Mucosa of gallbladder (tissue), 1 donor: ENCODE data around the gene RAPGEF6. TPM values are rescaled to one million over a fixed set of nuclear protein-coding genes. Genes with fewer than 3 reads are reported as not detected.

ENCODE experiments used
- DNase-seq: peaks from one replicate; pipeline ENCODE4 v3.0.0-alpha.2; 2020; ENCODE audit warnings: low spot score
- total RNA-seq: library from RNA; stranded (reverse); gene quantifications from one replicate; pipeline ENCODE4 v1.2.1, GENCODE V29; 2021
- donor health status: DM: no; HTN: no; CAD: no.

The RAPGEF6 gene
- total RNA-seq, 1 donor from 2014 or later, result 19.4 TPM

DNA sequence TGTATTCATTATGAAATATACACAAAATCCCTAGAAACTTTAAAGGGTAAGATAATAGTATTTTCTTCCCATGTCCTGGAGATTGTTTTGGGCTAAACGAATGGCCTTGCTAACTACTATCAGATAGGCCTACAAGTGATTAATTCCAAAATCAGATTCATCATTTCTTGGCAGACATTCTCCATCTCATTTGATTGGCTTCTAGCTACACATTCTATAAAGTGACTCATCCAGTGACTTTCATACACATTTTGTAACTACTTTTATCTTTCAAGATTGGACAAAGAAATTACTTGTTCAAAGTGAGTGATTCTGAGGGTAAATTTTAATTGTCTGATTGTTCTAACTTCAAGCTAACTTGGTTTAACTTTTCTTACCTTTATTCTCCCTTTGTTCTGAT is 93.3 kb downstream of the RAPGEF6 start:
- DNase-seq, result no peak

DNA sequence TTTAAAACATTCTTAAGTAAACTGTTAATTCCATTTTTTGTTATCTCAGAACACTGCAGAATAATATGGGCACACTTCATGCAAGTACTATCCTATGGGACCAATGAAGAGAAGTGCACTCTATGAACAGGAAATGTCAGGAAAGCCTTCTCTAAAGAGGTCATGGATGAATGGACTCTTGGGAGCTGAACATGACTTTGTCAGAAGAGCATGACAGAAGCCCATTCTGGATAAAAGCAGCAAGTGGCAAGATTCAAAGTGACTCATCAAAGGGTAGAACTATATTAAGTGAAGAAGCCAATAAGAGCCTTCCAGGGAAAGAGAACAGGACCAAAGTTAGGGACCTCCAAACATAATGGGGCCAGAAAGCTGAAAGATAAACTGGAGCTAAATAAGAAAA is 94.0 kb downstream of the RAPGEF6 start:
- no peak for DNase-seq

DNA sequence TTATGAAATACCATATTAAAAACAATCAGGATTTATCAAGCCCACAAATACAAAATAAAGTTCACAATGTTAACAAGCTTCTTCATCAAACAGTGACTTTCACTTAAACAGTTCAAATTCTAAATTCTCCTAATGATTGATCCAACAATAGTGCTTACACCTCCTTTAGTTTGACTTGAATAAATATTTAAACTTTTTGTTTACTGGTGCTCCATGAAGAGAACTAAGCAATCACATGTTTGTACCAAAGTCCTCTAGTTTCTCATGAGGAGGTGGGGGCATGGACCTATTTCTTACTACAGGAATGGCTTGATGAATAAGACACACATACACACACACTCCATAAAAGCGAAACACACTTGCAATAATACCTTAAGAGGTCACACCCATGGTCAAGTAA is 95.8 kb downstream of the RAPGEF6 start:
- DNase-seq, result no peak

DNA sequence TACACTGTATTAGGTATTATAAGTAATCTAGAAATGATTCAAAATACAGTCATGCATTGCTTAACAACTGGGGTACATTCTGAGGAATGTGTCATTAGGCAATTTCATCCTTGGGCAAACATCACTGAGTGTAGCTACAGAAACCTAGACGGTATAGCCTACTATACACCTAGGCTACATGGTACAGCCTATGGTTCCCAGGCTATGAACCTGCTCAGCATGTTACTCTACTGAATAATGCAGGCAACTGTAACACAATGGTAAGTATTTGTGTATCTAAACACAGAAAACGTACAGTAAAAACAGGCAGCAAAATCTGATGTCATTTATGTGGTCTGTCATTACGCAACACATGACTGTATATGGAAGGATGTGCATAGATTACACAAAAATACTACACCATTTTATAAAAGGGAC is 96.8 kb downstream of the RAPGEF6 start:
- no peak for DNase-seq

DNA sequence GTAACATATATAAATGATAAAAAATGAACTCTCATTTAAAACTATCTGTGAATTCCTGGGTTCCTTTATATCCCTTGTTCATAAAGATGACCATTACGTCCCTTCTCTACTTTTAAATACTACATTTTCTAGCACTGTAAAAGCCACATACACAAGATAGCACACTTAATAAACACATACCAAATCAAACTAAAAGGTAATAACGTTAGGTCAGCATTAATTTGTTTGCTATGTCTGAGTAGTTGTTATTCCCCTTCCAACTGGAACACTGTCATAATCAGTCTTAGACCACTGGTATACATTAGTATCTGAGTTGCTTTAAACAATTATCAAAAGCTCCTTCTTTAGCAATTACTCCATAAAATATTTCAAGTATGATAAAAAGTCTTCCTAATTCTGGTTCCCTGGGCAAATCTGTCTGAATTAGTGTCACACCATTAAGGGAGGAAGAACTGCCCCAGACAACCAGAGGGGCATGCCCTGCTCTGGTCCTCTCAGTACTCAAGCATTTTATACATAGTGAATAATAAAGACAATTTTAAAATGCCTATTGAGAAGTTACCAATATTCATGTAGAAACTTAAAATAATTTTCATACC is 98.1 kb downstream of the RAPGEF6 start:
- DNase-seq, result no peak

DNA sequence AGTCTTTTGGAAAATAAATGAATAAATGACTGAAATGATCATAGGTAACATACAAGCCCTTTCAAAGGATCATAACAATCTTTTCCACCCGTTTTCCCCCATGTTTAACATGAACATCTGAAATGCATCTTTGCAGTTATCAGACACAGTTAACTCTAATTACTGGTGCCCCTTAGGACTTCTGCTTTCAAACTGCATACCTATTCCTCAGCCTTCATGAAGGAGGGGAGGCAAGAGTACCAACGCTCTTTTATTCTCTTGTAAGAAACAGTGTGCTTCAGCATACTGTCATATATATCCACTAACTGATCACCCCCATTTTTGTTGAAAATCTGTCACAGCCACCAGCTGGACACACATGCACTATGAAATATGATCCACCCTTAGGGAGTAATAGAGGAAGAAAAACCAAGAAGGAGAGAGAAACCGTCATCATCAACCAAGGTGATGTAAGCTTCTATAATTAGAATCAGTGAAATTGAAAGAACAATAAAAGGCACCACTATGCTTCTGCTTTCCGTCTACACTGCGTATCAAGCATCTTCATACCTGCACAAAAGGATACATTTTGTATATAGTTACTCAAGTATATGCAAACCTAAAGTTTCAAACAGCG is 98.7 kb downstream of the RAPGEF6 start:
- DNase-seq, result no peak

DNA sequence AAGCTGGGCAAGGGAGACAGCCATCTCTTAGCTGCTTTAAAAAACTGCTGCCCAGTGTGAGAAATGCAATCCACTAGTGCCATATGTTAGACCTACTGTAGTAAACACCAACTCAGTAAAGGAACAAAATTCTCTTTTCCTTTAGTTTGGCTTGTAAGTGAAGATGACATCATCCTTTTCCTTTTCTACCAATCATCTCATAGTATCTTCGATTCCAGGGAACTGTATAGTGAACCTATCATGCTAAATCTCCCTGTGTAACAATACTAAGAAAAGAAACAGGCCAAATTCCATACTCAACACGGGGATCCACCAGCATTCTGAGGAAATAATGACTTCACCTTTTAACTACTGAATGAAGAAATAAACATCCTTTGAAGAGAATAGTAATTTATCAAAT is 100.1 kb downstream of the RAPGEF6 start:
- no peak for DNase-seq

DNA sequence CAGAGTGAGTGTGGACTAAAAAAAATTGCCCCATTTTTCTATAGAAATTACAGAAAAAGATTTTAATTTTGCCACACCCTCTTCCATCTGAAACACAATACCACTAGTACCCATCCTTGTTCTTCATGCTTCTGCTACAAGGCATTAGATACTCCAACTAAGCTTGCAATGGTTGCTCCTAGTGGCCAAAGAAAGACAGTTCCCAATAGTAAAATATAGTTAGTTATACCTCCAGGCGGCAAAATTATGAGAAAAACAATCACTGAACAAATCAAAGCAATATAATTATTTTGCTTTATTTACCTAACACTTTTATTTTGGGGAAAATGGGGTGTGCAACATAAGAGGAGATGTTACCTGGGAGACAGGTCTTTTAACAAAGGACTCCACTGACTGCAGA is 101.2 kb downstream of the RAPGEF6 start:
- DNase-seq, result no peak

DNA sequence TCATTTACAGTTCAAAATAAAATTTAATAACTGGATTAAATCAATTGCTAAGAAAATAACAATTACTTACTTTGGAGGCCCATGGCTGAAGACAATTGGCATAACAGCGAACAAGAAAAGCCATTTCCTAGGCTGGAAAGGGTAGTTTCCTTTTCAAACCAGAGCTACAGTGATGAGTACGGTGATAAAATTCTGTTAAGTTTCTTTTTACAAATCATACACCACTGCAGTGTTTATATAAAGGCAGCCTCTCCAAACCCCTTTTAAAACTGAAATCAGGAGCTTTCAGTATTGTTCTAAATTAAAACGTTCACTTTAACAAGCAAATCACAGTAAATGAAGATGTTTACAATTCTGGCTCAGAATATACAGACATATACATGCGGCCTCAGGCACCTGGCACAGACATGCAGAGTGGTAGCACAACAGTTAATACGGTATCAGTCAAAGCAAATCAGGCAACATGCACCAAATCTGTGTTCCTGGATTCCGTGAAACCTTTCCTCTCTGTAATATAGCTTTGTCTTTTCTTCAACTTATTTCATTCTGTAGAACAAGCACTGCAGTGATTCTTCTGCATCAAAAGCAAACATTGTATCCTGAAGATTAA is 102.9 kb downstream of the RAPGEF6 start:
- no peak for DNase-seq

DNA sequence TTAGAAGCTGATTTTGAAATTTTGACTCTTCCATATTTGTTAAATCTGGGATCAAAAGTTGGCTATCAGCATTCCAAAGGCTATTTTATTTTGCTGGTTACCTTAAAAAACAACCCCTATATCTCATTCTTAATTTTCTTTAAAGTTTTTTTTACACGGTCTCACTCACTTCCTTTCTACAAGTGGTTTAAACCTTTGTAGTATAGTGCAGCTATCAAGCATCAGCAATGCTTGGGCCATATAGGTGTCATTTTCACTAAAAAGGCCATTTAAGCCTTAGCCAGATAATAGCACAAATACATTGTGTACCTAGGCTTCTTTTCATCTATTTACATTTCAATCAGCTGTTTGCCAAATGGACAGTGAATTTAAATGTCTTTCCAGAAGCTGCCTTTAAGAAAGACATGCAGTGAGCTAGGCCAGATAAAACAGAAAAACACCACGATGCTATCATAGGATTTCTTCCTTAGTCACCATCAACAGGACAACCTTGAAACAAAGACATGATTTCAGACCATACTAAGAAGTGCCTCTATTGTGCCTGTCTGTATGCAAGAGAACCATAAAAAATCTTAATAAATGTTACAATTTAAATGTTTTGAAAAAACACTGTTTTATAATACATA is 104.2 kb downstream of the RAPGEF6 start:
- DNase-seq, result no peak

DNA sequence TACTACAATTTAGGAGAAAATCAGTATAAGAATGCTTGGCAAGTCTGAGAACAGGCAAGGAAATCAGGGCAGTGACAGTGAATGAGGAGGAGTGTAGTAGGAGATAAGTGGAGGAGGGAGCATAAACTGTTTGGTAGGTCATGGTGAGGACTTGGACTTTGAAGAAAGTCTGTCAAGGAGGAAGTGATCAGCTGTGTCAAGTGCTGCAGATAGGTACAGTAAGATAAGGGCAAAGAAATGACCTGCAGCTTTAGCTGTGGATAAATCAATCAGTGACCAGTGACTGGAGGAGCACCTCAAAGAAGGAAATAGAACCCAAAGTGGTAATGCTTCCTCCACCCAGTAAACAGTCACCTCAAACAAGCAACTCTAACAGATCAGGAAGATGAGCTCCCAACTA is 106.3 kb downstream of the RAPGEF6 start:
- DNase-seq, result no peak

DNA sequence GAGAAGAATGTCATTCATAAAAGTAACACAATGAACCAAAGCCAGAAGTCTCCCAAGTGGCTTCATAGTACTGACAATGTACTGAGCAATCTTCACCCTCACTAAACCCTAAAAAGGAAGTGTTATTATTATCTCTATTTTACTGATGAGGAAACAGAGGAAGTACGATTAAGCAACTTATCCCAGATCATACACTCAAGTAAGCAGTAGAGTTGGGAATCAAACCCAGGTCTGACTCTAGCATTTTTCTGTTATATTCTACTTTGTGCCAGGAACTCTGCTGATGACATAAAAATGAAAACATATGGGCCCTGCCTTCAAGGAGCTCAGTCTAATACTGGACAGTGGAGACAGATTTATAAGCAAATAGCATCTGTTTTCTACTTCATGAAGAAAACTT is 109.2 kb downstream of the RAPGEF6 start:
- no peak for DNase-seq

DNA sequence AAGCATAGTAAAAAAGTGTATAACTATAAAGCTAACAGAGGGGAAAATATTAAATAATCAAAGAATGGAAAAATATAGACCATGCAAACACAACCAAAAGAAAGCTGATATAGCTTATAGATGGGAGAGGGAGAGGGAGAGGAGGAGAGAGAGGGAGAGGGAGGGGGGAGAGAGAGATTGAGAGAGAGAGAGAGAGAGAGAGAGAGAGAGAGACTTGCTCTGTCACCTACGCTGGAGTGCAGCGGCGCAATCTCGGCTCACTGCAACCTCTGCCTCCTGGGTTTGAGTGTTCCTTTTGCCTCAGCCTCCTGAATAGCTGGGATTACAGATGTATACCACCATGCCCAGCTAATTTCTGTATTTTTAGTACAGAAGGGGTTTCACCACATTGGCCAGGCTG is 110.6 kb downstream of the RAPGEF6 start:
- DNase-seq, result no peak

DNA sequence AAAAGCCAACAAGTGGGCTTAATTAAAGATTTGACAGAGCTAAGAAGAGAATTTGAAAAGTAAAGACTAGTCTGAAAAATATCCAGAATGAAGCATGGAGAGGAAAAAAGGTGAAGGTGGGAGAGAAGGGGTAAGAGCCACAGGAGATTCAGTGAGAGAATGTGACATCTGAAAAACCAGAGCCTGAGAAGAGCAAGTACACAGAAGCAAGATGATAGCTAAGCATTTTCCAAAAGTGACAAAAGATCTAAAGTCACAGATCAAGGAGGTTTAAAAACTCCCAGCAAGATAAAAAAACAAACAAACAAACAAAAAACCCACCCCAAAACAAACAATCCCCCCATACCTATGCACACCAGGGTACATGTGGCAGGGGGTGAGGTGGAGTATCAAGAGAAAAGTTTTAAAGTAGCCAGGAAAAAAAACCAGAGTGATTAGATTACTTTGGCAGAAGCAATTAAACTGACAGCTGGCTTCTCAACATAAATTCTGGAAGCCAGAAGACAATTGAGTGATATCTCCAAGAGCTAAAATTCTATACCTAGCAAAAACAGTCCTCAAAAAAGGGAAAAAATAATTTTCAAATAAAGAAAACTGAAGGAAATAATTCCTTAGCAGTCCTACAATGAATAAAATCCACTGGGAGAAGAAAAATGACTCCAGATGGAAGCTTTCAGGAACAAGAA is 111.4 kb downstream of the RAPGEF6 start:
- DNase-seq, result no peak

DNA sequence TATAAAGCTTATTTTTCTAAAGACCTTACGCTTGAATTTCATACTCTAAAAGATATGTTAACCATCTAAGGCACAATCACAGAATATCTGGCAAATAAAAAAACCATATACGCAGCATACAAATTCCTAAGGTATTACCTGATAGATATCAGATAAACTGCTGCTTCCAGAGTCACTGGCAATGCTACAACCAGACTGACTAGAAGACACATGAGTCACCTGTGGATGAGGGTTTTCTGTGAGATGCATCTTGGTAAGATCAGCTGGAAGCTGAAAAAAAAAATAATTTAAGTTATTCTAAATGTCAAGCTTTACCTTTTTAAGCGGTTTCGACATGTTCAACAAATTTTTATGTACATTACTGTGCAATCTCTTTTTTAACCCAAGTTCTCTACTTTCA is 113.8 kb downstream of the RAPGEF6 start:
- no peak for DNase-seq

DNA sequence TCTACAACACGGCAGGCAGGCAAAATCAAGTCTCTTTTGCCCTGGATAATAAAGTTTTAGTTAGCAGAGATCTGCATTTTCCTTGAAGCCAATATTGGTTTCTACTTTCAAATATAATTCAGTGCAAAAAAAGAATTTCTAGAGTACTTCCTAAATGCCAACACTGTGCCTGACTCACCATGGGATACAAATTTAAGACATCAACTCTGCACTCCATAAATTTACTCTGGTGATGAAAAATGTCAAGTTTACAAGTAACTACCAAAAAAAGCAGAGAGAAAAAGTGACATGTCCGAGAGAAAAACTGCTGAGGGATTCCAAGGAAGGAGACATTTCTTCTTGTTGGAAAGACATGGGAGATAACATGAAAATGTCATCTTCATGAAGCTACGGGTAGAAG is 119.7 kb downstream of the RAPGEF6 start:
- no peak for DNase-seq

DNA sequence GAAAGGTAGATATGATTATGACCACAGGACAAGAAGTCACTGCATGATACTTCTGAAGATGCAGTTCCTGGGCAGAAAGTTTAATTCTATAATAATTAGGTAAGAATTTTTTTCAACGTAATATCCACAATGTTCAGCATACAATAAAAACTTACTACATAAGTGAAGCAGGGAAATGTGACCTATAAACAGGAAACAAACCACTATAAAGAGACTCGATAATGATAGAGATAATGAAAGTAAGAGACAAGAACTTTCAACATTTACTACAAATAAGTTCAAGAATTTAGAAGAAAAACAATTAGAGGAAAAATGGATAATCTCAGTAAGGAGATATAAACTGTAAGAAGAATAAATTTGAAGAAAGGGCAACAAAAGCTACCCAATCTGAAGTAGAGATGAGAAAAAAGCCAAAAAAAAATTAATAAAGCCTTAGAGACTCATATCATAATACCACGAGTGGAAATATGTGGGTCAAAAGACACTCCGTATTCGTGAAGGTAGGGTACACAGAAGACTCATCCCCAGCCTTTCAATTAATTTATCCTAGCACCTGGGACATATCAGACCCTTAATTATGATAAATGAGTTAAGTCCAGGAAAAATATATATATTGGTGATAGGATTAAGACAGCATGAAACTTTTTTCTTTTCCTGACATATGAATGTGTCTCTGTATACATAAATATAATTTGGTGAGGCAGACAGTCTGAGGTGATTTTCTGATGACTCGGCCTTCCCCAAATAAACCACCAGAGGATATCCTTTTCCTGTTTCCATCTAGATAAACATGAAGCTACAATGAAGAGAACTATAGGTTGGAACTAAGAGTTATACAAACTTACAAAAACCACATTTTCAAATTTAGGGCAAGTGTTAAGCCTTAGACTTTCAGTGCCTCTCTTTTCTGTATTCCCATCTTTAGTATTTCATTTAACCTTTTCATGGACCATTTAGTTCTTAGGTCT is 120.4 kb downstream of the RAPGEF6 start:
- DNase-seq, result no peak

DNA sequence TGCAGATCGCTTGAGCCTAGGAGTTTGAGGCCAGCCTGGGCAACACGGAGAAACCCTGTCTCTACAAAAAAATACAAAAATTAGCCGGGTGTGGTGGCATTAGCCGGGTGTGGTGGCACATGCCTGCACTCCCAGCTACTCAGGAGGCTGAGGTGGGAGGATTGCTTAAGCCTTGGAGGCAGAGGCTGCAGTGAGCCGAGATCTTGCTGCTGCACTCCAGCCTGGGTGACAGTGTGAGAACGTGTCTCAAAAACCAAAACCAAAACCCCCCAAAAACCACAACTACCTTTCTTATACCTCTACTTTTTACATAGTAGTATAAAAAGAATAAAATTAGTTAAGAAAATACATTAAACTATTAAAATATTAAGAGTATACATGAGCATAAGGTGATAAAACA is 121.2 kb downstream of the RAPGEF6 start:
- no peak for DNase-seq

DNA sequence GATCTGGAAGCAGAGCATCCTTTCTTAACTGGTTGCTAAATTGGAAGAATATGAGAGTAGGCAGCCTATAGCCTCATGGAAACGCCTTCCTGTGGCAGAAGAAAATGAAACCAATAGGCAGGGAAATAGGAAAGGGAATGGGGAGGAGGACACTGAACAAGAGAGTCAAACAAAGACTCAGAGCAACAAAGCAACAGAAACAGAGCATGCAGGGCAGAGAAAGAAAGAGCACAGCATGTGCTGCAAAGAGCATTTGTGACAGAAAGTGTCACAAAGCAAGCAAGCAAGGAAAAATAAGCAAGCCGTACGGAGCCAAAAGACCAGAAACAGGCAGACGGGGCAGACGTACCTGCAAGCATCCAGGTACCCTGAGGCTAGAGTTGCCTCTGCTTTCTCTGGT is 123.1 kb downstream of the RAPGEF6 start:
- no peak for DNase-seq

DNA sequence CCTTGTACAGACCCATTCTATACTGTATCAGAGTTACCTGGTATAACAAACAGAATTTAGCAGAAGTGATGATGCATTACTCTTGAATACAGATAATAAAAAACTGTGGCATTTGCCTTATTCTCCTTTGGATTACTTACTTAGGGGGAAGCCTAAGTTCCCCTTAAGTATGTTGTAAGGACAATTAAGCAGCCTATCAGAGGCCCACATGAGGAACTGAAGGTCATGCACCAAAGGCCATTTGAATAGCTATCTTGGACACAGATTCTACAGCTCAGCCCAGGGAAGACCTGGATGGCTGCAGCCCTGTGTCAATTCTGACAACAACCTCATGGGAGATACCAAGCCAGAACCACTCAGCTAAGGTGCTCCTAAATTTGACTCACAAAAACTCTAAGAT is 125.2 kb downstream of the RAPGEF6 start:
- DNase-seq, result no peak

DNA sequence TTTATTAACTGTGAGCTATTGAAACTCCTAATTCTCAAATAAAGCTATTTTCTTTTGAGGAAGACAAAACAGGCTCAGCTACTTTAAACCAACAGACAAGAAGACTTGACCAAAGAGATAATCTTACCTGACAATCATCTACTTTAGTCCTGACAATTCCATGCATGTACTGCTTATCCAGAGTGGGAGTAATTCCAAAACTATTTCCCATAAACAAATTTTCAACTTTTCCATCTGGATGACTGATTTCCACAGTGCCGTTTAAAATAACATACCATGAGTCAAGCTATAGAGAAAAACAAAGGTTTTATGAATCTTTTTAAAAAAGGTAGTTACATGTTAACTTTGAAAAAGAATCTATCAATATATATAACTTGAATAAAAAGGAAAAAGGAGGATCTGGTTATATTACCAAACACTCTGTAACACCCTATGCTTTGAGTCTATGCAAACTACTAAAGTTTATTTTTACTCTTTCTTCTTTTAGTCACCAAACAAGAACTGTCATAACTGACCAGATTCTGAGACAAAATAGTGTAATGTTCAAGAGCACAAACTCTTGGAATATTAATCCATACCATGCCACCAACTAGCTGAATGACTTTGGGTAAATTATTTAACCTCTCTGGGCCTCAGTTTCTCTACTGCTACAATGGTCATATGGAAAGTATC is 129.7 kb downstream of the RAPGEF6 start:
- no peak for DNase-seq
